ENCODE measurements around the gene ELP5. TPM values are rescaled to one million over a fixed set of nuclear protein-coding genes. Genes with fewer than 3 reads are reported as not detected.

The ELP5 gene, protein sequence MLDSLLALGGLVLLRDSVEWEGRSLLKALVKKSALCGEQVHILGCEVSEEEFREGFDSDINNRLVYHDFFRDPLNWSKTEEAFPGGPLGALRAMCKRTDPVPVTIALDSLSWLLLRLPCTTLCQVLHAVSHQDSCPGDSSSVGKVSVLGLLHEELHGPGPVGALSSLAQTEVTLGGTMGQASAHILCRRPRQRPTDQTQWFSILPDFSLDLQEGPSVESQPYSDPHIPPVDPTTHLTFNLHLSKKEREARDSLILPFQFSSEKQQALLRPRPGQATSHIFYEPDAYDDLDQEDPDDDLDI
- 41.9 TPM for total RNA-seq
- polyA plus RNA-seq (ENCODE audit: insufficient read depth, low read depth, low replicate concordance) = 110 TPM
- long read RNA-seq, donor 1, transcript ELP5-204 (8 exons, 1,423 nt) = major isoform, 8 of 12 reads
- long read RNA-seq, donor 1, partial matches to known transcripts = 0 of 12 reads
- long read RNA-seq, donor 1, other reads (novel, unspliced or antisense) = 0 of 12 reads
- long read RNA-seq, donor 2, transcript ELP5-210 (4 exons, 687 nt) = major isoform, 11 of 57 reads
- long read RNA-seq, donor 2, transcript ELP5-204 (8 exons, 1,423 nt) = minor isoform, 8 of 57 reads
- long read RNA-seq, donor 2, partial matches to known transcripts = 35 of 57 reads
- long read RNA-seq, donor 2, other reads (novel, unspliced or antisense) = 0 of 57 reads
- long read RNA-seq, donor 3, transcript ELP5-213 (3 exons, 510 nt) = minor isoform, 5 of 32 reads
- long read RNA-seq, donor 3, transcript ELP5-204 (8 exons, 1,423 nt) = minor isoform, 8 of 32 reads
- long read RNA-seq, donor 3, transcript ELP5-210 (4 exons, 687 nt) = major isoform, 15 of 32 reads
- long read RNA-seq, donor 3, partial matches to known transcripts = 0 of 32 reads
- long read RNA-seq, donor 3, other reads (novel, unspliced or antisense) = 0 of 32 reads
- long read RNA-seq, donor 4, transcript ELP5-210 (4 exons, 687 nt) = major isoform, 16 of 71 reads
- long read RNA-seq, donor 4, transcript ELP5-204 (8 exons, 1,423 nt) = minor isoform, 5 of 71 reads
- long read RNA-seq, donor 4, partial matches to known transcripts = 12 of 71 reads
- long read RNA-seq, donor 4, other reads (novel, unspliced or antisense) = 31 of 71 reads
- long read RNA-seq, donor 5, partial matches to known transcripts = 0 of 1 reads
- long read RNA-seq, donor 5, other reads (novel, unspliced or antisense) = 0 of 1 reads
- long read RNA-seq, donor 6, transcript ELP5-204 (8 exons, 1,423 nt) = major isoform, 6 of 8 reads
- long read RNA-seq, donor 6, partial matches to known transcripts = 0 of 8 reads
- long read RNA-seq, donor 6, other reads (novel, unspliced or antisense) = 0 of 8 reads
- long read RNA-seq, donor 7, transcript ELP5-210 (4 exons, 687 nt) = major isoform, 8 of 25 reads
- long read RNA-seq, donor 7, partial matches to known transcripts = 3 of 25 reads
- long read RNA-seq, donor 7, other reads (novel, unspliced or antisense) = 9 of 25 reads
- long read RNA-seq, donor 8, transcript ELP5-210 (4 exons, 687 nt) = minor isoform, 8 of 56 reads
- long read RNA-seq, donor 8, transcript ELP5-204 (8 exons, 1,423 nt) = major isoform, 9 of 56 reads
- long read RNA-seq, donor 8, partial matches to known transcripts = 6 of 56 reads
- long read RNA-seq, donor 8, other reads (novel, unspliced or antisense) = 26 of 56 reads
- long read RNA-seq, donor 9, transcript ELP5-210 (4 exons, 687 nt) = major isoform, 9 of 13 reads
- long read RNA-seq, donor 9, partial matches to known transcripts = 0 of 13 reads
- long read RNA-seq, donor 9, other reads (novel, unspliced or antisense) = 0 of 13 reads
- long read RNA-seq, donor 10, transcript ELP5-210 (4 exons, 687 nt) = major isoform, 18 of 110 reads
- long read RNA-seq, donor 10, transcript ELP5-204 (8 exons, 1,423 nt) = minor isoform, 6 of 110 reads
- long read RNA-seq, donor 10, partial matches to known transcripts = 80 of 110 reads
- long read RNA-seq, donor 10, other reads (novel, unspliced or antisense) = 0 of 110 reads

GRCh38 chr17:7252176-7253043, at the start of gene ELP5:
TSS of gene ELP5 (plus strand) at chr17:7252215. CDS start at chr17:7252551, 336 bp downstream.
- H3K9me3 ChIP-seq (ENCODE audit: control insufficient read depth in 2 of 3, insufficient read depth in 1 of 3, low read length in 3 of 3) = no peaks in the 10 kb centered on the region
- H3K27me3 ChIP-seq (ENCODE audit: control insufficient read depth, insufficient read depth, low read length) = no peaks in the 10 kb centered on the region
- peaks cover 5 to 25% (median 19%) of the 10 kb centered on the region in 3 donors for H3K4me1 ChIP-seq (ENCODE audit: control insufficient read depth in 2 of 3, insufficient read depth in 2 of 3, low read depth in 1 of 3, low read length in 3 of 3)
- TF ChIP-seq CTCF (IDR thresholded peaks at IDR 0.05; ENCODE audit: borderline replicate concordance, extremely low read depth, insufficient read depth) = peak; percentile 31
- peak within 1 kb of the TSS; percentile 73 to 90 (median 86) for H3K4me3 ChIP-seq (ENCODE audit: low read length in 3 of 3)
- H3K36me3 ChIP-seq (ENCODE audit: control insufficient read depth in 2 of 3, insufficient read depth in 3 of 3, low read length in 3 of 3) = peaks cover 0 to 19% (median 6%) of the 10 kb centered on the region in 3 donors
- DNase-seq (peak; percentile 95 to 100 (median 97)), FAIRE-seq (no peak)
- peak within 1 kb of the TSS; percentile 99 to 100 for H3K27ac ChIP-seq (ENCODE audit: low read depth in 2 of 2, low read length in 2 of 2)
- H3K9ac ChIP-seq (ENCODE audit: low read length in 3 of 3) = peak within 1 kb of the TSS; percentile 57 to 97 (median 91)
- intact Hi-C loops (cut with DNase I) = no loop called here

GRCh38 chr17:7203391-7203790, 48.6 kb upstream of the ELP5 start:
- FAIRE-seq = no peak
- peak in 1 of 5 donors; percentile 51 for DNase-seq
- intact Hi-C loops (cut with DNase I) = no loop called here

More at GRCh38 chr17:7203391-7203790, 48.6 kb upstream of the ELP5 start:
- no peaks in the 10 kb centered on the region for H3K4me1 ChIP-seq (ENCODE audit: control insufficient read depth in 2 of 3, insufficient read depth in 2 of 3, low read depth in 1 of 3, low read length in 3 of 3)
- H3K4me3 ChIP-seq (ENCODE audit: low read length in 3 of 3) = no peak overlapping the region
- no peak overlapping the region for H3K27ac ChIP-seq (ENCODE audit: low read depth in 2 of 2, low read length in 2 of 2)
- H3K27me3 ChIP-seq (ENCODE audit: control insufficient read depth, insufficient read depth, low read length) = no peaks in the 10 kb centered on the region
- no peak overlapping the region for H3K9ac ChIP-seq (ENCODE audit: low read length in 3 of 3)
- peaks cover 0 to 9% (median 0%) of the 10 kb centered on the region in 3 donors for H3K36me3 ChIP-seq (ENCODE audit: control insufficient read depth in 2 of 3, insufficient read depth in 3 of 3, low read length in 3 of 3)
- no peaks in the 10 kb centered on the region for H3K9me3 ChIP-seq (ENCODE audit: control insufficient read depth in 2 of 3, insufficient read depth in 1 of 3, low read length in 3 of 3)
- TF ChIP-seq CTCF (IDR thresholded peaks at IDR 0.05; ENCODE audit: borderline replicate concordance, extremely low read depth, insufficient read depth) = no peak
